Astrocyte (in vitro differentiated cells and primary cell): ENCODE data around the gene OXSR1. TPM values are rescaled to one million over a fixed set of nuclear protein-coding genes. Genes with fewer than 3 reads are reported as not detected.

Source experiments
- DNase-seq: peaks from one replicate; pipeline ENCODE4 v3.0.0-alpha.2; 2010; ENCODE audit warnings: low read depth
- FAIRE-seq: peaks from 2 replicates; lab custom pipeline; 2011; peaks lifted over from hg19 to GRCh38; lab: Jason Lieb, UNC
- H2AFZ ChIP-seq: 2 replicates; pipeline ENCODE4 v1.6.0; 2012; ENCODE audit warnings: low read depth, low read length, inconsistent platforms
- H3K27ac ChIP-seq: 2 replicates; pipeline ENCODE4 v1.5.1; 2011; ENCODE audit warnings: low read depth, low read length, inconsistent platforms
- H3K27me3 ChIP-seq: 2 replicates; pipeline ENCODE4 v1.6.0; 2011; ENCODE audit warnings: low read length, inconsistent platforms; ENCODE audit not compliant: insufficient read depth
- H3K36me3 ChIP-seq: 2 replicates; pipeline ENCODE4 v1.5.1; 2011; ENCODE audit warnings: low read length, inconsistent platforms; ENCODE audit not compliant: insufficient read depth
- H3K4me1 ChIP-seq: 2 replicates; pipeline ENCODE4 v1.5.1; 2011; ENCODE audit warnings: low read length, inconsistent platforms; ENCODE audit not compliant: insufficient read depth
- H3K4me2 ChIP-seq: 2 replicates; pipeline ENCODE4 v1.6.0; 2012; ENCODE audit warnings: low read length, inconsistent platforms
- H3K4me3 ChIP-seq: 2 replicates; pipeline ENCODE4 v1.5.1; 2011; ENCODE audit warnings: low read depth, mild to moderate bottlenecking, low read length, inconsistent platforms; ENCODE audit not compliant: insufficient read depth
- H3K79me2 ChIP-seq: 2 replicates; pipeline ENCODE4 v1.6.0; 2012; ENCODE audit warnings: mild to moderate bottlenecking, low read length, inconsistent platforms; ENCODE audit not compliant: insufficient read depth
- H3K9ac ChIP-seq: 2 replicates; pipeline ENCODE4 v1.6.0; 2012; ENCODE audit warnings: mild to moderate bottlenecking, low read length, inconsistent platforms
- H3K9me3 ChIP-seq: 2 replicates; pipeline ENCODE4 v1.5.1; 2012; ENCODE audit warnings: low read depth, mild to moderate bottlenecking, low read length, inconsistent platforms; ENCODE audit not compliant: insufficient read depth
- H4K20me1 ChIP-seq: 2 replicates; pipeline ENCODE4 v1.6.0; 2012; ENCODE audit warnings: low read length, inconsistent platforms; ENCODE audit not compliant: insufficient read depth
- H3K27ac Mint-ChIP-seq: one replicate; pipeline ENCODE4 v1.8.0; 2021; ENCODE audit warnings: mild to moderate bottlenecking, mixed read lengths; ENCODE audit not compliant: unreplicated experiment
- H3K27me3 Mint-ChIP-seq: one replicate; pipeline ENCODE4 v1.8.0; 2021; ENCODE audit warnings: low read depth, mixed read lengths; ENCODE audit not compliant: unreplicated experiment
- H3K36me3 Mint-ChIP-seq: one replicate; pipeline ENCODE4 v1.8.0; 2021; ENCODE audit warnings: low read depth, mixed read lengths; ENCODE audit not compliant: unreplicated experiment
- H3K4me1 Mint-ChIP-seq: one replicate; pipeline ENCODE4 v1.8.0; 2021; ENCODE audit warnings: low read depth, mixed read lengths; ENCODE audit not compliant: unreplicated experiment
- H3K4me3 Mint-ChIP-seq: one replicate; pipeline ENCODE4 v1.8.0; 2021; ENCODE audit warnings: mild to moderate bottlenecking, moderate library complexity, mixed read lengths; ENCODE audit not compliant: unreplicated experiment
- H3K9me3 Mint-ChIP-seq: one replicate; pipeline ENCODE4 v1.8.0; 2021; ENCODE audit warnings: mild to moderate bottlenecking, mixed read lengths; ENCODE audit not compliant: unreplicated experiment
- EZH2 ChIP-seq: IDR thresholded peaks from 2 replicates; pipeline ENCODE4 v1.6.1; 2012; ENCODE audit warnings: mild to moderate bottlenecking, low read length, inconsistent platforms; ENCODE audit not compliant: insufficient read depth
- total RNA-seq: library from RNA; stranded (reverse); gene quantifications from 2 replicates; pipeline ENCODE4 v1.2.1, GENCODE V29; 2021
- TF ChIP-seq, protein P1 (sequence below): IDR thresholded peaks from 2 replicates; pipeline ENCODE4 v1.5.1; 2011; ENCODE audit warnings: low read depth, mild to moderate bottlenecking, inconsistent platforms, low read length, moderate library complexity; ENCODE audit not compliant: insufficient read depth

The OXSR1 gene
- total RNA-seq, 1 donor from 2014 or later = 83.1 TPM

DNA sequence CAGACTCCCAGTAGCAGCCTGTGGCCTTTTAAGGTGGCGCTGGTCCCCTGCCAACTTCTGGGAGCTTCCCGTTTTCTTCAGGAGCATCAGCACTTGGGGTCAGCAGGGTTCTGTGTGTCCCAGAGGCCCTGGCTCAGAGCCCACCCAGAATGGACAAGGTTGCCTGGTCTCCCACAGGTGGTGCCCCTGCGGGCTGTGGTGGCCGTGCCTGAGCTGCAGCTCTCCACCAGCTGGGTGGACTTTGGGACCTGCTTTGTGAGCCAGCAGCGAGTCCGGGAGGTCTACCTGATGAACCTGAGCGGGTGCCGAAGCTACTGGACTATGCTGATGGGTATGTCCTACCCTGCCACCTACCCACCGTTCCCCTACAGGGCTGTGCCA lies 43.9 kb upstream of the OXSR1 start:
- FAIRE-seq (no peak), DNase-seq (no peak)
- Histone ChIP-seq H3K4me1 (no peaks in the 10 kb centered on the region), H3K27me3 (no peaks in the 10 kb centered on the region), H2AFZ (no peak overlapping the region), H3K9me3 (no peaks in the 10 kb centered on the region), H3K79me2 (no peaks in the 10 kb centered on the region), H3K36me3 (peaks cover 21% of the 10 kb centered on the region), H3K27ac (no peak overlapping the region), H4K20me1 (peaks cover 21% of the 10 kb centered on the region), H3K4me3 (no peak overlapping the region), H3K9ac (no peak overlapping the region), H3K4me2 (no peak overlapping the region)
- Mint-ChIP-seq H3K27me3 (no peaks in the 10 kb centered on the region), H3K27ac (no peak overlapping the region), H3K36me3 (peaks cover 23% of the 10 kb centered on the region), H3K4me1 (no peaks in the 10 kb centered on the region), H3K4me3 (no peak overlapping the region), H3K9me3 (peaks cover 2% of the 10 kb centered on the region)
- TF ChIP-seq, protein P1, sequence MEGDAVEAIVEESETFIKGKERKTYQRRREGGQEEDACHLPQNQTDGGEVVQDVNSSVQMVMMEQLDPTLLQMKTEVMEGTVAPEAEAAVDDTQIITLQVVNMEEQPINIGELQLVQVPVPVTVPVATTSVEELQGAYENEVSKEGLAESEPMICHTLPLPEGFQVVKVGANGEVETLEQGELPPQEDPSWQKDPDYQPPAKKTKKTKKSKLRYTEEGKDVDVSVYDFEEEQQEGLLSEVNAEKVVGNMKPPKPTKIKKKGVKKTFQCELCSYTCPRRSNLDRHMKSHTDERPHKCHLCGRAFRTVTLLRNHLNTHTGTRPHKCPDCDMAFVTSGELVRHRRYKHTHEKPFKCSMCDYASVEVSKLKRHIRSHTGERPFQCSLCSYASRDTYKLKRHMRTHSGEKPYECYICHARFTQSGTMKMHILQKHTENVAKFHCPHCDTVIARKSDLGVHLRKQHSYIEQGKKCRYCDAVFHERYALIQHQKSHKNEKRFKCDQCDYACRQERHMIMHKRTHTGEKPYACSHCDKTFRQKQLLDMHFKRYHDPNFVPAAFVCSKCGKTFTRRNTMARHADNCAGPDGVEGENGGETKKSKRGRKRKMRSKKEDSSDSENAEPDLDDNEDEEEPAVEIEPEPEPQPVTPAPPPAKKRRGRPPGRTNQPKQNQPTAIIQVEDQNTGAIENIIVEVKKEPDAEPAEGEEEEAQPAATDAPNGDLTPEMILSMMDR = no peak
- TF ChIP-seq EZH2 = no peak

DNA sequence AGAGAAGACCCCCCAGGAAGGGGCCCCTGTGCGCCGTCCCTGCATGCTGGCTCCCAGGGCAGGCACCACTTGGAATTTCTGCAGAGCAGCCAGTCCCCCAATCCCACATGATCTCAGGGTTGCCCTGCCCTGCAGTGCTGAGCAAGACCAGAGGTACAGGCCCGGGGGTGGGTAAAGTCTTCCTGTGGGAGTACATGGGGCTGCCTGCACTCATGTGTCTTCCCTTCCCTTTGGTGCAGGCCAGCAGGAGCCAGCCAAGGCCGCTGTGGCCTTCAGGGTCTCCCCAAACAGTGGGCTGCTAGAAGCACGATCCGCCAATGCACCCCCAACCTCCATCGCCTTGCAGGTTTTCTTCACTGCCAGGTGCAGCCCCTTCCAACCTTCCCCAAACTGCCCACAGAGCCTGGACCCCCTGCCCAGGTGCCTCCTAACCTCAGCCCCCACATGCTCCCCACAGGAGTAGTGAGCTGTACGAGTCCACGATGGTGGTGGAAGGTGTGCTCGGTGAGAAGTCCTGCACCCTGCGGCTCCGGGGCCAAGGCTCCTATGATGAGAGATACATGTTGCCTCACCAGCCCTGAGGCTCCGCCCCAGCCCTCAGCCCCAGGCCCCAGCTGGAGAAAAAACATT lies 43.4 kb upstream of the OXSR1 start:
- no peak for DNase-seq

More for the DNA sequence above, 43.4 kb upstream of the OXSR1 start:
- Histone ChIP-seq H3K4me2 (no peak overlapping the region), H3K4me3 (no peak overlapping the region), H3K9me3 (no peaks in the 10 kb centered on the region), H3K9ac (no peak overlapping the region), H3K36me3 (peaks cover 23% of the 10 kb centered on the region), H2AFZ (no peak overlapping the region), H4K20me1 (peaks cover 23% of the 10 kb centered on the region), H3K79me2 (no peaks in the 10 kb centered on the region), H3K4me1 (no peaks in the 10 kb centered on the region), H3K27ac (no peak overlapping the region), H3K27me3 (no peaks in the 10 kb centered on the region)
- Mint-ChIP-seq H3K4me1 (no peaks in the 10 kb centered on the region), H3K4me3 (no peak overlapping the region), H3K27ac (no peak overlapping the region), H3K9me3 (peaks cover 2% of the 10 kb centered on the region), H3K27me3 (no peaks in the 10 kb centered on the region), H3K36me3 (peaks cover 23% of the 10 kb centered on the region)
- TF ChIP-seq, protein P1 = no peak
- TF ChIP-seq EZH2 = no peak
- no peak for FAIRE-seq
